ENCODE data around the gene EYA2.

GRCh38 chr20:47099825-47100441 lies 205.3 kb downstream of the EYA2 start:
- no peak for TF ChIP-seq HDGF (IDR thresholded peaks at IDR 0.05; ENCODE audit: borderline replicate concordance)
- no peak for TF ChIP-seq BHLHE40 (IDR thresholded peaks at IDR 0.05; ENCODE audit: borderline replicate concordance)
- no peak for TF ChIP-seq ARNT (IDR thresholded peaks at IDR 0.05)
- no peak for TF ChIP-seq NFRKB (IDR thresholded peaks at IDR 0.05)
- TF ChIP-seq SP1 (IDR thresholded peaks at IDR 0.05), result no peak
- no peak for TF ChIP-seq FOXA1 (IDR thresholded peaks at IDR 0.05)
- TF ChIP-seq ELF4 (IDR thresholded peaks at IDR 0.05), result no peak
- no peak for TF ChIP-seq SUZ12 (IDR thresholded peaks at IDR 0.05)
- no peak for TF ChIP-seq FOXK2 (IDR thresholded peaks at IDR 0.05)

Data from HEK293T (cell line).